ENCODE results near the gene TMEM208.

DNA sequence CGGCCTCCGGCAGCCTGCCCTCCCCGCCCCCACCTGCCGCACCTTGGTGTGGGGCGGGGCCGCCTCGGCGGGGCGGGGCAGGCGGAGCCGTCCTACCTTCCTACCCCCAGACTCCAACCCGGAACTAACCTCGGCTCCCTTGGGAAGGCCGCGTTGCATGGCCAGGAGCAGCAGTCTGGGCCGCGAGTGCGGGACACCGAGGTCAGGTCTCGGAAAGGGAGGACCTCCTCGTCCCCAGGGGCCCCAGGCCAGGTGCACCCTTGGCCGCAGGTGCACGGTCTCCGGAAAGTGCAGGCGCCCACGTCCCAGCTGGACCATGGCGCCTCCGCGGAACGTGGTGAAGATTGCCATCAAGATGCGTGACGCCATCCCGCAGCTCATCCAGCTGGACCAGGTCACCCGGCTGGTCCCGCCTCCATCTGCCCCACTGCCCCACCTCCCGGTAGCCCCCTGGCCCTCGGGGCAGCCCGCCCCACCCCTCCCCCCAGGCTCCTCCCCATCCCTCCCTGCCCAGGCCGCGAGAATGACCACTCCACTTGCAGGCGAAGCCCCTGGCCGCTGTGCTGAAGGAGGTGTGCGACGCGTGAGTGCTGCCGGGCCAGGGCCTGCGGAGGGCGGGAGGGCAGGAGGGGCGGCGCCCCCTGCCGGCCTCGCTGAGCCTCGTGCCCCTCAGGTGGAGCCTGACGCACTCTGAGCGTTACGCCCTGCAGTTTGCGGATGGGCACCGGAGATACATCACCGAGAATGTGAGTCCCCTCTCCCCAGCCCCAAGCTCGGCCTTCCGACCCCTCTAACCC, 27.7 kb upstream of the TMEM208 start, which contains the start of gene ELMO3:
- TF ChIP-seq, protein P1, sequence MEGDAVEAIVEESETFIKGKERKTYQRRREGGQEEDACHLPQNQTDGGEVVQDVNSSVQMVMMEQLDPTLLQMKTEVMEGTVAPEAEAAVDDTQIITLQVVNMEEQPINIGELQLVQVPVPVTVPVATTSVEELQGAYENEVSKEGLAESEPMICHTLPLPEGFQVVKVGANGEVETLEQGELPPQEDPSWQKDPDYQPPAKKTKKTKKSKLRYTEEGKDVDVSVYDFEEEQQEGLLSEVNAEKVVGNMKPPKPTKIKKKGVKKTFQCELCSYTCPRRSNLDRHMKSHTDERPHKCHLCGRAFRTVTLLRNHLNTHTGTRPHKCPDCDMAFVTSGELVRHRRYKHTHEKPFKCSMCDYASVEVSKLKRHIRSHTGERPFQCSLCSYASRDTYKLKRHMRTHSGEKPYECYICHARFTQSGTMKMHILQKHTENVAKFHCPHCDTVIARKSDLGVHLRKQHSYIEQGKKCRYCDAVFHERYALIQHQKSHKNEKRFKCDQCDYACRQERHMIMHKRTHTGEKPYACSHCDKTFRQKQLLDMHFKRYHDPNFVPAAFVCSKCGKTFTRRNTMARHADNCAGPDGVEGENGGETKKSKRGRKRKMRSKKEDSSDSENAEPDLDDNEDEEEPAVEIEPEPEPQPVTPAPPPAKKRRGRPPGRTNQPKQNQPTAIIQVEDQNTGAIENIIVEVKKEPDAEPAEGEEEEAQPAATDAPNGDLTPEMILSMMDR (IDR thresholded peaks at IDR 0.05): no peak
- TF ChIP-seq MXI1 (IDR thresholded peaks at IDR 0.05; ENCODE audit: low read depth, low read length): no peak
- TF ChIP-seq SIN3A (IDR thresholded peaks at IDR 0.05; ENCODE audit: borderline replicate concordance, low read depth, low read length): no peak
- no peak for TF ChIP-seq EP300 (IDR thresholded peaks at IDR 0.05; ENCODE audit: borderline replicate concordance in 1 of 2, low read depth in 1 of 2, low read length in 1 of 2)
- no peak for TF ChIP-seq YY1 (IDR thresholded peaks at IDR 0.05; ENCODE audit: low read depth)
- TF ChIP-seq CHD2 (IDR thresholded peaks at IDR 0.05; ENCODE audit: low read length, partially characterized antibody): no peak
- TF ChIP-seq POLR2AphosphoS5 (IDR thresholded peaks at IDR 0.05; ENCODE audit: low read depth, low read length): no peak
- no peak for TF ChIP-seq FOXM1 (IDR thresholded peaks at IDR 0.05; ENCODE audit: low read depth)

Data from SK-N-SH (cell line).